DOHH2 (cell line): ENCODE measurements around the gene RPAP2.

ENCODE experiments used
- H3F3A ChIP-seq: fragments of 200-600 bp; sonication (generic), shearing (Covaris generic); 2 replicates; pipeline ENCODE4 v1.6.0; 2016; ENCODE audit warnings: antibody characterized with exemption, mild to moderate bottlenecking; ENCODE audit not compliant: control insufficient read depth, insufficient read depth
- H3K27ac ChIP-seq: fragments of 200-600 bp; sonication (generic); 2 replicates; pipeline ENCODE4 v1.5.1; 2014; ENCODE audit warnings: low read depth, mild to moderate bottlenecking, low read length, moderate library complexity
- H3K27me3 ChIP-seq: fragments of 200-600 bp; sonication (generic); 2 replicates; pipeline ENCODE4 v1.6.1; 2014; ENCODE audit warnings: mild to moderate bottlenecking, low read length, mixed read lengths; ENCODE audit not compliant: control insufficient read depth
- H3K36me3 ChIP-seq: fragments of 200-600 bp; sonication (generic); 2 replicates; pipeline ENCODE4 v1.6.1; 2014; ENCODE audit warnings: mild to moderate bottlenecking, low read length, moderate library complexity, mixed read lengths; ENCODE audit not compliant: control insufficient read depth
- H3K4me1 ChIP-seq: fragments of 200-600 bp; sonication (generic); 2 replicates; pipeline ENCODE4 v1.6.1; 2014; ENCODE audit warnings: mild to moderate bottlenecking, low read length, mixed read lengths; ENCODE audit not compliant: control insufficient read depth
- H3K4me2 ChIP-seq: fragments of 200-600 bp; sonication (generic); 2 replicates; pipeline ENCODE4 v1.6.0; 2014; ENCODE audit warnings: mild to moderate bottlenecking, low read length, moderate library complexity
- H3K4me3 ChIP-seq: fragments of 200-600 bp; sonication (generic); 2 replicates; pipeline ENCODE4 v1.5.1; 2014; ENCODE audit warnings: mild to moderate bottlenecking, low read length, mixed read lengths
- H3K79me2 ChIP-seq: fragments of 200-600 bp; sonication (generic); 2 replicates; pipeline ENCODE4 v1.6.1; 2014; ENCODE audit warnings: mild to moderate bottlenecking, low read length, mixed read lengths; ENCODE audit not compliant: control insufficient read depth
- H3K9me2 ChIP-seq: fragments of 200-600 bp; sonication (generic); replicated peaks from 2 replicates; pipeline ENCODE4 v1.6.1; 2014; ENCODE audit warnings: mild to moderate bottlenecking, low read length, mixed read lengths; ENCODE audit not compliant: control insufficient read depth
- H3K9me3 ChIP-seq: fragments of 200-600 bp; sonication (generic); 2 replicates; pipeline ENCODE4 v1.6.1; 2014; ENCODE audit warnings: antibody characterized with exemption, low read length, mixed read lengths; ENCODE audit not compliant: control insufficient read depth, insufficient read depth
- H4K20me1 ChIP-seq: fragments of 200-600 bp; sonication (generic); 2 replicates; pipeline ENCODE4 v1.6.0; 2014; ENCODE audit warnings: low read depth, mild to moderate bottlenecking, antibody characterized with exemption, low read length, moderate library complexity; ENCODE audit not compliant: control insufficient read depth, insufficient read depth
- CTCF ChIP-seq: fragments of 200-600 bp; sonication (generic); IDR thresholded peaks from one replicate; pipeline ENCODE4 v1.5.1; 2014; ENCODE audit warnings: antibody characterized with exemption, mild to moderate bottlenecking, low read depth, low read length; ENCODE audit not compliant: poor library complexity, severe bottlenecking
- EZH2phosphoT487 ChIP-seq: fragments of 200-600 bp; sonication (generic); IDR thresholded peaks from 2 replicates; pipeline ENCODE4 v1.6.1; 2017; ENCODE audit warnings: borderline replicate concordance, mild to moderate bottlenecking, antibody characterized with exemption, low read length, moderate library complexity, mixed read lengths

The RPAP2 gene

GRCh38 chr1:92444351-92444750 lies 145.5 kb downstream of the RPAP2 start:
- Histone ChIP-seq H3K4me1 (no peaks in the 10 kb centered on the region), H3K27me3 (0 out of 2 replicates have a peak, but pooled peaks cover 2% of the 10 kb centered on the region), H3K79me2 (no peaks in the 10 kb centered on the region), H4K20me1 (no peaks in the 10 kb centered on the region), H3K36me3 (no peaks in the 10 kb centered on the region), H3K27ac (no peak overlapping the region), H3F3A (no peaks in the 10 kb centered on the region), H3K4me2 (no peak overlapping the region), H3K9me2 (no peaks in the 10 kb centered on the region), H3K9me3 (no peaks in the 10 kb centered on the region), H3K4me3 (no peak overlapping the region)
- no peak for TF ChIP-seq EZH2phosphoT487
- TF ChIP-seq CTCF: no peak

GRCh38 chr1:92445865-92446264 lies 147.0 kb downstream of the RPAP2 start:
- TF ChIP-seq CTCF (no peak), EZH2phosphoT487 (no peak)
- no peaks in the 10 kb centered on the region for H3K4me1 ChIP-seq
- H3K9me2 ChIP-seq: no peaks in the 10 kb centered on the region
- no peaks in the 10 kb centered on the region for H3K36me3 ChIP-seq
- H3K9me3 ChIP-seq: no peaks in the 10 kb centered on the region
- H4K20me1 ChIP-seq: no peaks in the 10 kb centered on the region
- no peaks in the 10 kb centered on the region for H3K79me2 ChIP-seq
- 0 out of 2 replicates have a peak, but pooled peaks cover 2% of the 10 kb centered on the region for H3K27me3 ChIP-seq
- H3K4me2 ChIP-seq: no peak overlapping the region
- H3K27ac ChIP-seq: no peak overlapping the region
- H3F3A ChIP-seq: no peaks in the 10 kb centered on the region
- no peak overlapping the region for H3K4me3 ChIP-seq

- no peak overlapping the region for H3K27ac ChIP-seq
- H3K27me3 ChIP-seq: 0 out of 2 replicates have a peak, but pooled peaks cover 2% of the 10 kb centered on the region
- no peaks in the 10 kb centered on the region for H4K20me1 ChIP-seq
- no peaks in the 10 kb centered on the region for H3K9me2 ChIP-seq
- no peak overlapping the region for H3K4me2 ChIP-seq
- no peaks in the 10 kb centered on the region for H3F3A ChIP-seq
- TF ChIP-seq EZH2phosphoT487 (no peak), CTCF (no peak)
- no peak overlapping the region for H3K4me3 ChIP-seq
- H3K9me3 ChIP-seq: no peaks in the 10 kb centered on the region
- H3K4me1 ChIP-seq: no peaks in the 10 kb centered on the region
- H3K36me3 ChIP-seq: no peaks in the 10 kb centered on the region
- no peaks in the 10 kb centered on the region for H3K79me2 ChIP-seq
Measured at GRCh38 chr1:92446546-92446945, 147.7 kb downstream of the RPAP2 start.
